ENCODE data around the gene UBE2D1. TPM values are rescaled to one million over a fixed set of nuclear protein-coding genes. Genes with fewer than 3 reads are reported as not detected.

UBE2D1 gene
- total RNA-seq, 1 donor from 2014 or later: 8.9 TPM

DNA sequence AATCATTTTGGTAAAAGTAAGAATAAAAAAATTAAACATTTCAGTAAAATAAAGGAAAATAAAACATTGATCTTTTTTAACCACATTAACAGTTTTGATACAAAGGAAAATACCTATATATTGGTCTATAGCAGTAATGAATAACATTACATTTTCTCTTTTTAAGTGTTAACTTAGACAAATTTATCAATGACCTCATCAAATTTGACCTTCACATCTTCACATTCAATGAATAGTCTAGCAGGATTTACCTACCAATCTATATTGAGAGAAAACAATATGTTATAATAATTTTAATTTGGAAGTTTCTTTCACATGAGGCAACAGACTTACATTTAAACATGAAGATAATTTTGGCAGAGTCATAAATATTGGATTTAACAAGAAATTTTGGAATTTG, 17.9 kb upstream of the UBE2D1 start:
- no peaks in the 10 kb centered on the region for H3K27me3 ChIP-seq (ENCODE audit: control insufficient read depth in 3 of 3, insufficient read depth in 3 of 3, low read length in 3 of 3)
- no peaks in the 10 kb centered on the region for H3K9me3 ChIP-seq (ENCODE audit: control insufficient read depth in 3 of 3, low read length in 3 of 3)
- no peak overlapping the region for H3K9ac ChIP-seq (ENCODE audit: low read depth in 1 of 3, low read length in 3 of 3)
- no peaks in the 10 kb centered on the region for H3K36me3 ChIP-seq (ENCODE audit: control insufficient read depth in 3 of 3, insufficient read depth in 3 of 3, low read length in 3 of 3)
- H3K4me3 ChIP-seq (ENCODE audit: low read length in 3 of 3): no peak overlapping the region
- H3K4me1 ChIP-seq (ENCODE audit: control insufficient read depth in 3 of 3, insufficient read depth in 3 of 3, low read length in 3 of 3): no peaks in the 10 kb centered on the region
- H3K27ac ChIP-seq (ENCODE audit: low read depth, low read length): no peak overlapping the region

DNA sequence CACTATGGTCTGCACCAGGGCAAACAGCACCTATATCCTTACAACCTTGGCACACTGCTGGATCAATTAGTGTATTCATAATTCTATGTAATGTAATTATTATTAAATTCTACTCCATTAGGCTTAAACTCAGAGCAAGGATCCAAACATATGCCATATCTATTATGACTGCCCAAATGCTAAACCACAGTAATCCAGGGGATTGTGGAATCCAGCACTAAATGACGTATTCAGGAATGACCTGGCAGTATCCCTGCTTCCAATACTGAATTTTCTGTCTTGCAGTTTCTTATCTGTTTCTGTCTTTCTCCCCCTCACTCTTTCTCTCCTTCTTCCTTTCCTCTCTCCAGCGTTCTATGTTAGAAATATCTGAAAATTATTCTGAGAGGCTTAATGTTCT, 16.5 kb upstream of the UBE2D1 start:
- peaks cover 0 to 3% (median 2%) of the 10 kb centered on the region in 3 donors for H3K4me1 ChIP-seq (ENCODE audit: control insufficient read depth in 3 of 3, insufficient read depth in 3 of 3, low read length in 3 of 3)
- H3K9me3 ChIP-seq (ENCODE audit: control insufficient read depth in 3 of 3, low read length in 3 of 3): no peaks in the 10 kb centered on the region
- H3K27ac ChIP-seq (ENCODE audit: low read depth, low read length): no peak overlapping the region
- no peak overlapping the region for H3K9ac ChIP-seq (ENCODE audit: low read depth in 1 of 3, low read length in 3 of 3)
- H3K27me3 ChIP-seq (ENCODE audit: control insufficient read depth in 3 of 3, insufficient read depth in 3 of 3, low read length in 3 of 3): no peaks in the 10 kb centered on the region
- H3K4me3 ChIP-seq (ENCODE audit: low read length in 3 of 3): no peak overlapping the region
- no peaks in the 10 kb centered on the region for H3K36me3 ChIP-seq (ENCODE audit: control insufficient read depth in 3 of 3, insufficient read depth in 3 of 3, low read length in 3 of 3)

DNA sequence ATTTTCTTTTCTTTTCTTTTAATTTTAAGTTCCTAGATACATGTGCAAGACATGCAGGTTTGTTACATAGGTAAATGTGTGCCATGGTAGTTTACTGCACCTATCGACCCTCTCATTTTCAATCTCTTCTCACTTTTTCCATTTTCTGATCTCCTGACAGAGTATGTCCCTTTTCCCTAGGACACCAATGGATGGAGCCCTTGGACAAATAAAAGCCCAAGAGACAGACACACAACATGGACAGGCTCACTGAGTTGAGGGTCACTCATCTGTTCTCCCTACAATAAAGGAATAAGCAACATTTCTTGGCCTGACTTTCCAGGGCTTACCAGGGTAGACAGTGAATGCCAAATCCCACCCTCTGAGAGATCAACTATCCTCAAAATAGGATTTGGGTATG, 15.2 kb upstream of the UBE2D1 start:
- no peaks in the 10 kb centered on the region for H3K36me3 ChIP-seq (ENCODE audit: control insufficient read depth in 3 of 3, insufficient read depth in 3 of 3, low read length in 3 of 3)
- H3K9me3 ChIP-seq (ENCODE audit: control insufficient read depth in 3 of 3, low read length in 3 of 3): no peaks in the 10 kb centered on the region
- H3K4me1 ChIP-seq (ENCODE audit: control insufficient read depth in 3 of 3, insufficient read depth in 3 of 3, low read length in 3 of 3): peaks cover 0 to 3% (median 2%) of the 10 kb centered on the region in 3 donors
- H3K27me3 ChIP-seq (ENCODE audit: control insufficient read depth in 3 of 3, insufficient read depth in 3 of 3, low read length in 3 of 3): no peaks in the 10 kb centered on the region
- H3K27ac ChIP-seq (ENCODE audit: low read depth, low read length): no peak overlapping the region
- H3K4me3 ChIP-seq (ENCODE audit: low read length in 3 of 3): no peak overlapping the region
- no peak overlapping the region for H3K9ac ChIP-seq (ENCODE audit: low read depth in 1 of 3, low read length in 3 of 3)

DNA sequence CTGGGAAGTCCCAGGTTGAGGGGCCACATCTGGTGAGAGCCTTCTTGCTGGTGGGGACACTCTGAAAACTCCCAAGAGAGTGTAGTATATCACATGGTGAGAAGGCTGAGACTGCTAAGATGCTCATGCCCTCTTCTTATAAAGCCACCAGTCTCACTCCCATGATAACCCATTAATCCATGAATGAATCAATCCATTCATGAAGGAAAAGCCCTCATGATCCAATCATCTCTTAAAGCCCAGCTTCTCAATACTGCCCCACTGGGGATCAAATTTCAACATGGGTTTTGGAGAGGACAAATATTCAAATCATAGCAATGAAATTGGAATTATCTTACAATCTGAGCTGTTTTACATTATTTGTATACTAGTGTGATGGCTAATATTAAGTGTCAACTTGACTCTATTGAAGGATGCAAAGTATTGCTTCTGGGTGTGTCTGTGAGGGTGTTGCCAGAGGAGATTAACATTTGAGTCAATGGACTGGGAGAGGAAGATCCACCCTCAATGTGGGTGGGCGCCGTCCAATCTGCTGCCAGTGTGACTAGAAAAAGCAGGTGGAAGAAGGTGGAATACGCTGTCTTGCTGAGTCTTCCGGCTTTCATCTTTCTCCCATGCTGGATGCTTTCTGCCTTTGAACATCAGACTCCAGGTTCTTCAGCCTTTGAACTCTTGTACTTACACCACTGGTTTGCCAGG, 14.3 kb upstream of the UBE2D1 start:
- peaks cover 0 to 3% (median 2%) of the 10 kb centered on the region in 3 donors for H3K4me1 ChIP-seq (ENCODE audit: control insufficient read depth in 3 of 3, insufficient read depth in 3 of 3, low read length in 3 of 3)
- H3K4me3 ChIP-seq (ENCODE audit: low read length in 3 of 3): no peak overlapping the region
- H3K36me3 ChIP-seq (ENCODE audit: control insufficient read depth in 3 of 3, insufficient read depth in 3 of 3, low read length in 3 of 3): no peaks in the 10 kb centered on the region
- H3K9me3 ChIP-seq (ENCODE audit: control insufficient read depth in 3 of 3, low read length in 3 of 3): no peaks in the 10 kb centered on the region
- H3K27ac ChIP-seq (ENCODE audit: low read depth, low read length): no peak overlapping the region
- H3K9ac ChIP-seq (ENCODE audit: low read depth in 1 of 3, low read length in 3 of 3): no peak overlapping the region
- H3K27me3 ChIP-seq (ENCODE audit: control insufficient read depth in 3 of 3, insufficient read depth in 3 of 3, low read length in 3 of 3): no peaks in the 10 kb centered on the region

DNA sequence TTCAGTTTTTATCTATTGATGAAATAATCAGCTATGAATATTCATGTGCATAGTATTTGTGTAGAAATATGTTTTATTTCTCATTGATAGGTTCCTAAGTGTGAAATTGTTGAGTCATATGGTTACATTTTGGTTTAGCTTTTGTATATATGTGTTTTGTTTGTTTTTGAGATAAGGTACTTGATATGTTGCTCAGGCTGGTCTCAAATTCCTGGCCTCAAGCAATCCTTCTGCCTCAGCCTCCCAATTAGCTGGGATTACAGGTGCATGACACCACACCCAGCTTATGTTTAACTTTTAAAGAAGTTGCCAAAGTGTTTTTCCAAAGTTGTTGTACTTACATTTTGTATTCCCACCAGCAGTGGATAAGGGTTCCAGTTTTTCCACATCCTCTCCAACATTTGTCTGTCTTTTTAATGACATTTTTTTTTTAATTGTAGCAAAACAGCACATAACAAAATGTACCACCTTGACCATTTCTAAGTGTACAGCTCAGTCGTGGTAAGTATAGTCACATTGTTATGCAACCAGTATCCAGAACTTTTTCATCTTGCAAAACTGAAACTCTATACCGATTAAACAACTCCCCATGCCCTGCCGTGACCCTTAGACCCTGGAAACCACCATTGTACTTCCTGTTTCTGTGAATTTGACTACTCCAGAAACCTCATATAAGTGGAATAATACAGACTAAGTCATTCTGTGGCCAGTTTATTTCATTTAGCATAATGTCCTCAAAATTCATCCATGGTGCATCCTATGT, 12.6 kb upstream of the UBE2D1 start:
- Histone ChIP-seq H3K9ac (ENCODE audit: low read depth in 1 of 3, low read length in 3 of 3) (no peak overlapping the region), H3K4me1 (ENCODE audit: control insufficient read depth in 3 of 3, insufficient read depth in 3 of 3, low read length in 3 of 3) (peaks cover 2 to 3% (median 2%) of the 10 kb centered on the region in 3 donors), H3K27me3 (ENCODE audit: control insufficient read depth in 3 of 3, insufficient read depth in 3 of 3, low read length in 3 of 3) (peaks cover 0 to 2% (median 0%) of the 10 kb centered on the region in 3 donors), H3K27ac (ENCODE audit: low read depth, low read length) (no peak overlapping the region), H3K36me3 (ENCODE audit: control insufficient read depth in 3 of 3, insufficient read depth in 3 of 3, low read length in 3 of 3) (no peaks in the 10 kb centered on the region), H3K9me3 (ENCODE audit: control insufficient read depth in 3 of 3, low read length in 3 of 3) (no peaks in the 10 kb centered on the region), H3K4me3 (ENCODE audit: low read length in 3 of 3) (peak overlapping the region in 1 of 3 donors; percentile 8)

- no peaks in the 10 kb centered on the region for H3K9me3 ChIP-seq (ENCODE audit: control insufficient read depth in 3 of 3, low read length in 3 of 3)
- peaks cover 0 to 2% (median 0%) of the 10 kb centered on the region in 3 donors for H3K27me3 ChIP-seq (ENCODE audit: control insufficient read depth in 3 of 3, insufficient read depth in 3 of 3, low read length in 3 of 3)
- no peak overlapping the region for H3K4me3 ChIP-seq (ENCODE audit: low read length in 3 of 3)
- H3K36me3 ChIP-seq (ENCODE audit: control insufficient read depth in 3 of 3, insufficient read depth in 3 of 3, low read length in 3 of 3): no peaks in the 10 kb centered on the region
- peaks cover 2 to 3% (median 2%) of the 10 kb centered on the region in 3 donors for H3K4me1 ChIP-seq (ENCODE audit: control insufficient read depth in 3 of 3, insufficient read depth in 3 of 3, low read length in 3 of 3)
- no peak overlapping the region for H3K9ac ChIP-seq (ENCODE audit: low read depth in 1 of 3, low read length in 3 of 3)
- no peak overlapping the region for H3K27ac ChIP-seq (ENCODE audit: low read depth, low read length)
Measured at GRCh38 chr10:58322835-58323209, 12.0 kb upstream of the UBE2D1 start.

- Histone ChIP-seq H3K9ac (ENCODE audit: low read depth in 1 of 3, low read length in 3 of 3) (peak overlapping the region in 2 of 3 donors; percentile 23 to 33), H3K36me3 (ENCODE audit: control insufficient read depth in 3 of 3, insufficient read depth in 3 of 3, low read length in 3 of 3) (no peaks in the 10 kb centered on the region), H3K27me3 (ENCODE audit: control insufficient read depth in 3 of 3, insufficient read depth in 3 of 3, low read length in 3 of 3) (peaks cover 0 to 2% (median 0%) of the 10 kb centered on the region in 3 donors), H3K9me3 (ENCODE audit: control insufficient read depth in 3 of 3, low read length in 3 of 3) (no peaks in the 10 kb centered on the region), H3K27ac (ENCODE audit: low read depth, low read length) (no peak overlapping the region), H3K4me1 (ENCODE audit: control insufficient read depth in 3 of 3, insufficient read depth in 3 of 3, low read length in 3 of 3) (peaks cover 2 to 3% (median 2%) of the 10 kb centered on the region in 3 donors), H3K4me3 (ENCODE audit: low read length in 3 of 3) (peak overlapping the region; percentile 28 to 64 (median 35))
Measured at GRCh38 chr10:58326967-58327381, 7.8 kb upstream of the UBE2D1 start.

DNA sequence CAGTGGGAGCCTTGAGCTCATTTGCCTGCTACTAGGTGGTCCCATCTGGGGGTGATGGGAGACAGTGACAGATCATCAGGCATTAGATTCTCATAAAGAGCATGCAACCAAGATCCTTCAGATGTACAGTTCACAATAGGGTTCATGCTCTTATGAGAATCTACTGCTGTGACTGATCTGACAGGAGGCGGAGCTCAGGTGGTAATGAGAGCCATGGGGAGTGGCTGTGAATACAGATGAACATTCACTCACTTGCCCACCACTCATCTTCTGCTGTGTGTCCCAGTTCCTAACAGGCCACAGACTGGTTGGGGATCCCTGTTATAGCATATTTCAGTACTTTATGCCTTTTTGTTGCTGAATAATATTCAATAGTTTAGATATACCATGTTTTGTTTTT, 6.6 kb upstream of the UBE2D1 start:
- Histone ChIP-seq H3K27me3 (ENCODE audit: control insufficient read depth in 3 of 3, insufficient read depth in 3 of 3, low read length in 3 of 3) (peaks cover 0 to 2% (median 0%) of the 10 kb centered on the region in 3 donors), H3K9ac (ENCODE audit: low read depth in 1 of 3, low read length in 3 of 3) (no peak overlapping the region), H3K4me1 (ENCODE audit: control insufficient read depth in 3 of 3, insufficient read depth in 3 of 3, low read length in 3 of 3) (peaks cover 0 to 2% (median 0%) of the 10 kb centered on the region in 3 donors), H3K4me3 (ENCODE audit: low read length in 3 of 3) (no peak overlapping the region), H3K9me3 (ENCODE audit: control insufficient read depth in 3 of 3, low read length in 3 of 3) (no peaks in the 10 kb centered on the region), H3K36me3 (ENCODE audit: control insufficient read depth in 3 of 3, insufficient read depth in 3 of 3, low read length in 3 of 3) (no peaks in the 10 kb centered on the region), H3K27ac (ENCODE audit: low read depth, low read length) (no peak overlapping the region)

DNA sequence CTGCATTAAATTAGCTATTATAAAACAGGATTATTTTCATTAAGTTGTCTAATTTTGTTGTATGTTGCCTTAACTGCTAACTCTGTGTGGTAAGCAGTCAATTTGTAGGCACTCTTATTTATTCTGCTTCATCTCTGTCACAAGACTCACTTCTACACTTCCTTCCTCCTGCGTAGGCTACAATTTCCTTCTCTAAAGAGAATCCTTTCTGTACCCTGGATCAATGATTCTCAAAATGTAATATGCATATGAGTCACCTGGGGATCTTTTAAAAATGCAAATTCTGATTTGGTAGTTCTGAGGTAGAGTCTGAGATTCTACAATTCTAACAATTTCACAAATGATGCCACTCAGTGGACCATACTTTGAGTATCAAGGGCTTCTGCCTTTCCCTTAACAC, 4.4 kb upstream of the UBE2D1 start:
- Histone ChIP-seq H3K9ac (ENCODE audit: low read depth in 1 of 3, low read length in 3 of 3) (no peak overlapping the region), H3K27me3 (ENCODE audit: control insufficient read depth in 3 of 3, insufficient read depth in 3 of 3, low read length in 3 of 3) (peaks cover 0 to 2% (median 0%) of the 10 kb centered on the region in 3 donors), H3K36me3 (ENCODE audit: control insufficient read depth in 3 of 3, insufficient read depth in 3 of 3, low read length in 3 of 3) (no peaks in the 10 kb centered on the region), H3K4me3 (ENCODE audit: low read length in 3 of 3) (no peak overlapping the region), H3K9me3 (ENCODE audit: control insufficient read depth in 3 of 3, low read length in 3 of 3) (no peaks in the 10 kb centered on the region), H3K4me1 (ENCODE audit: control insufficient read depth in 3 of 3, insufficient read depth in 3 of 3, low read length in 3 of 3) (peaks cover 2 to 6% (median 4%) of the 10 kb centered on the region in 3 donors), H3K27ac (ENCODE audit: low read depth, low read length) (no peak overlapping the region)

DNA sequence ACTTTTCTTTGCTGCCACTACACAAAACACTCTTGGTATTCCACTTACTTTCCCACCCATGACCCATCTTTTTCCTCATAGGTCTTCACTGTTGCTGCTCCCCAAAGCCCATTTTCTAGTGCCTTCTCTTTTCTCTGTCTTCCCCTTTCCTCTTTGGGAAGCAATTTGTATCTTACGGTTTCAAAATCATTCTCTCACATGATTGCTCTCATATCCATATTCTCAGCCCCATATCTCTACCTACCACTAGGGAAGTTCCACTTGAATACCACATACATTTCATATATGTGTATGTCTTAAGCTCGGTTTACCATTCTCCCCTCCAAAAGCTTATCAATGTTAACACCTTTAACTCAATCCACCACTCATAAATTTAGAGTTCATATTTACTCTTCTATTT, 3.2 kb upstream of the UBE2D1 start:
- Histone ChIP-seq H3K9ac (ENCODE audit: low read depth in 1 of 3, low read length in 3 of 3) (no peak overlapping the region), H3K27ac (ENCODE audit: low read depth, low read length) (no peak overlapping the region), H3K36me3 (ENCODE audit: control insufficient read depth in 3 of 3, insufficient read depth in 3 of 3, low read length in 3 of 3) (no peaks in the 10 kb centered on the region), H3K9me3 (ENCODE audit: control insufficient read depth in 3 of 3, low read length in 3 of 3) (no peaks in the 10 kb centered on the region), H3K4me3 (ENCODE audit: low read length in 3 of 3) (no peak overlapping the region), H3K27me3 (ENCODE audit: control insufficient read depth in 3 of 3, insufficient read depth in 3 of 3, low read length in 3 of 3) (peaks cover 0 to 2% (median 0%) of the 10 kb centered on the region in 3 donors), H3K4me1 (ENCODE audit: control insufficient read depth in 3 of 3, insufficient read depth in 3 of 3, low read length in 3 of 3) (peaks cover 2 to 7% (median 6%) of the 10 kb centered on the region in 3 donors)

All from skeletal muscle tissue (tissue), 4 donors.